Measurements from ENCODE around the gene UBD. TPM values are rescaled to one million over a fixed set of nuclear protein-coding genes. Genes with fewer than 3 reads are reported as not detected.

Gene UBD
- total RNA-seq, 6 experiments from 2014 or later: 2.2 to 189 (median 37.1) TPM

DNA sequence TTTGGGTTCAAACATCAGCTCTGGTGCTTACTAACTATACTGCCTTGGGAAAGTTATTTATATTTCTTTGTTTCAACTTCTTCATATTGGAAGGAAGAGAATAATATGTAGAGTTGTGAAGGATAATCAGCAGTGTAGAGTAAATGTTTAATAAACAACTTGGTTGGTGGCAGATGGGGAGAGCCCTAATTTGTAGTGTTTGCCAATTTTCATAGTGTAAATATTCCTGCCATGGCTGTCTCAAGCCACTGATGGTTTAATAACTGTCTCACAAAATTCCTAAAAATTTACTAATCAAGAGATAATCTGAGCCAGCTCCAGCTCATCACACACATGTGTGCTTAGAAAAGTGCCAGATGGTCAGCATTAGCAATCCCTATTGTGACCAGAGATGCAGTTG, 25.3 kb upstream of the UBD start, which contains the start of gene OR2H2:
Gene OR2H2, plus strand, starts transcription at position 301 of the 400 bp plus-strand sequence. CDS start 2,824 bp downstream, outside the sequence.
- Histone ChIP-seq H3K9me3 (no peaks in the 10 kb centered on the region), H3K36me3 (no peaks in the 10 kb centered on the region), H3K4me3 (no peak within 1 kb of the TSS), H3K4me1 (no peaks in the 10 kb centered on the region), H3K27ac (no peak within 1 kb of the TSS), H3K27me3 (no peaks in the 10 kb centered on the region)
- intact Hi-C loops (cut with DNase I): no loop called here
- DNase-seq (no peak), ATAC-seq (no peak)
- TF ChIP-seq, protein P1, sequence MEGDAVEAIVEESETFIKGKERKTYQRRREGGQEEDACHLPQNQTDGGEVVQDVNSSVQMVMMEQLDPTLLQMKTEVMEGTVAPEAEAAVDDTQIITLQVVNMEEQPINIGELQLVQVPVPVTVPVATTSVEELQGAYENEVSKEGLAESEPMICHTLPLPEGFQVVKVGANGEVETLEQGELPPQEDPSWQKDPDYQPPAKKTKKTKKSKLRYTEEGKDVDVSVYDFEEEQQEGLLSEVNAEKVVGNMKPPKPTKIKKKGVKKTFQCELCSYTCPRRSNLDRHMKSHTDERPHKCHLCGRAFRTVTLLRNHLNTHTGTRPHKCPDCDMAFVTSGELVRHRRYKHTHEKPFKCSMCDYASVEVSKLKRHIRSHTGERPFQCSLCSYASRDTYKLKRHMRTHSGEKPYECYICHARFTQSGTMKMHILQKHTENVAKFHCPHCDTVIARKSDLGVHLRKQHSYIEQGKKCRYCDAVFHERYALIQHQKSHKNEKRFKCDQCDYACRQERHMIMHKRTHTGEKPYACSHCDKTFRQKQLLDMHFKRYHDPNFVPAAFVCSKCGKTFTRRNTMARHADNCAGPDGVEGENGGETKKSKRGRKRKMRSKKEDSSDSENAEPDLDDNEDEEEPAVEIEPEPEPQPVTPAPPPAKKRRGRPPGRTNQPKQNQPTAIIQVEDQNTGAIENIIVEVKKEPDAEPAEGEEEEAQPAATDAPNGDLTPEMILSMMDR (IDR thresholded peaks at IDR 0.05): no peak
- no peak for TF ChIP-seq POLR2A (IDR thresholded peaks at IDR 0.05)

DNA sequence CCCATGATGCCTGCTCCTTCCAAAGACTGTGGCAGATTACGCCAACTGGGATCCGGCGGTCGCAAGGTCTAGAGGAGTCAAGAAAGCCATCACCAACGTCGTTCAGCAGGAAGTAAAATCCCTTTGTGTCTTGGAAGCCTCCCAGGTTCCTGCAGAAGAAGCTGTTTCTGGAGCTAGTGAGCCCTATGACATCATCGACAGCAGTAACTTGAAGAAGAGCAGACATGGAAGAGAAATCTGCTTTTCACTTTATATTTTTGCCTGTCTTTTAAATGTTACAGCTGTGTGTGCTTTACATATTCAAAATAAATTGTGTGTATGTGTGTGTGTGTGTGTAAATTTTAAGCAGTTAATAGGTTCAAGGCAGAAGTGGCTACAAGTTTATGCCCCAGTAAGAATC, 18.0 kb upstream of the UBD start:
- TF ChIP-seq POLR2A (IDR thresholded peaks at IDR 0.05): no peak
- TF ChIP-seq, protein P1 (IDR thresholded peaks at IDR 0.05): no peak
- Histone ChIP-seq H3K9me3 (no peaks in the 10 kb centered on the region), H3K27ac (no peak overlapping the region), H3K4me3 (no peak overlapping the region), H3K4me1 (no peaks in the 10 kb centered on the region), H3K36me3 (no peaks in the 10 kb centered on the region), H3K27me3 (no peaks in the 10 kb centered on the region)
- WGBS (ENCODE audit: insufficient coverage, low coverage, low lambda C conversion rate, missing lambda C conversion rate): 72% methylated on average over 7 of the region's 7 CpGs
- ATAC-seq (no peak), DNase-seq (no peak)
- intact Hi-C loops (cut with DNase I): no loop called here

DNA sequence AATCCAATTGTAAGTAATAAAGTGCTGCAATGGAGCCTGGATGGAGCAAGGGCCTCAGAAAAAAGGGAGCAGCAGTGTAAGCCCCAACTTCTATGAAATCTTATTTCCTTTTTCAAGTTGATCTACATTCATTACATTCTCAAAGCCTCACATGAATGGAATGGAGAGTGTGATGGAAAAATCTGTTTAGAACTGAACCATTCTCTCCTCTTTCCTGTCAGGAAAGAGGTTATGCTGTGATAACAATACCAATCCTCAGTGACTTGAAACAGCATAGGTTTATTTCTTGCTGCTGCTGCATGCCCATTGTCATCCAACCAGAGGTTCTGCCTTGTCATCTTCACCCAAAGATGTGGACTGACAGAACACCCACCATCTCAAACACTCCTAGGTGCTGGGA, 16.5 kb upstream of the UBD start:
- no peak overlapping the region for H3K27ac ChIP-seq
- no peaks in the 10 kb centered on the region for H3K4me1 ChIP-seq
- DNase-seq: no peak
- TF ChIP-seq POLR2A (IDR thresholded peaks at IDR 0.05): no peak
- TF ChIP-seq, protein P1 (IDR thresholded peaks at IDR 0.05): no peak
- no peaks in the 10 kb centered on the region for H3K36me3 ChIP-seq
- H3K27me3 ChIP-seq: no peaks in the 10 kb centered on the region
- no peak for ATAC-seq
- intact Hi-C loops (cut with DNase I): no loop called here
- no peak overlapping the region for H3K4me3 ChIP-seq
- H3K9me3 ChIP-seq: no peaks in the 10 kb centered on the region

DNA sequence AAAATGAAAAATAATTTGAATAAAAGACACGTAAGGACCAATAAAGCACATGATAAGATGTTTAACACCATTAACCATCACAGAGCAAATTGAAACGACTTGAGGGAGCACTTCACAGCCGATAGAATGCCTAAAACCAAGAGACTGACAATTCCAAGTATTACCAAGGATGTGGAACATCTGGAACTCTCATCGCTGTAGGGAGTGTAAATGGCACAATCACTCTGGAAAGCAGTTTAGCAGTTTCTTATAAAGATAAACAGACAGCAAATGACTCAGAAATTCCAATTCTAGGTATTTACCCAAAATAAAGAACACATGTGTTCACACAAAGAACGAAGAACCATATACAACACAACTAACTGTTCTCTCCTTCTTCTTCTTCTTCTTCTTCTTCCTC, 8.5 kb upstream of the UBD start:
- no peak for DNase-seq
- intact Hi-C loops (cut with DNase I): no loop called here
- TF ChIP-seq, protein P1 (IDR thresholded peaks at IDR 0.05): no peak
- no peak for TF ChIP-seq POLR2A (IDR thresholded peaks at IDR 0.05)

DNA sequence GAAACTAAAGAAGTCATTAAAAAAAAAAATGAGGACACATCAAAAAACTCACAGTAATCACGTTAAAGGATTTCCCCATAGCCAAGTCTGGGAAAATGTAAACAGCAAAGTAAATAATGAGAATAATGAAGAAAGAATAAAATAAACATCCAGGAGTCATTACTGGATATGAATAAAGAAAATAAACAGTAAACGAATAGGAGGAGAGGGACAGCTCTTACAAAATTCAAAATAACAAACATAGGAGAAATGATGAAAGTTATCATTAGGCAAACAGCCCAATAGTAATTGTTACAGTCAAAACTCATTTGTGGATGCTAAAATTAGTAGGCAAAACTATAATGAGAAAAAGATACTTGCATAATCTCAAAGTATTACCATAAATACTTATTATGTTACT, 8.0 kb upstream of the UBD start:
- intact Hi-C loops (cut with DNase I): no loop called here
- ATAC-seq (no peak), DNase-seq (no peak)
- TF ChIP-seq, protein P1 (IDR thresholded peaks at IDR 0.05): no peak
- TF ChIP-seq POLR2A (IDR thresholded peaks at IDR 0.05): no peak
- WGBS (ENCODE audit: insufficient coverage, low coverage, low lambda C conversion rate, missing lambda C conversion rate): 52% methylated on average over 2 of the region's 2 CpGs
- H3K9me3 ChIP-seq: no peaks in the 10 kb centered on the region
- H3K4me3 ChIP-seq: no peak overlapping the region
- no peaks in the 10 kb centered on the region for H3K4me1 ChIP-seq
- no peaks in the 10 kb centered on the region for H3K27me3 ChIP-seq
- H3K27ac ChIP-seq: no peak overlapping the region
- H3K36me3 ChIP-seq: no peaks in the 10 kb centered on the region

More for the DNA sequence above, 8.5 kb upstream of the UBD start:
- H3K27ac ChIP-seq: no peak overlapping the region
- H3K27me3 ChIP-seq: no peaks in the 10 kb centered on the region
- H3K4me1 ChIP-seq: no peaks in the 10 kb centered on the region
- WGBS (ENCODE audit: insufficient coverage, low coverage, low lambda C conversion rate, missing lambda C conversion rate): 65% methylated on average over 5 of the region's 5 CpGs
- H3K9me3 ChIP-seq: no peaks in the 10 kb centered on the region
- no peaks in the 10 kb centered on the region for H3K36me3 ChIP-seq
- no peak for ATAC-seq
- H3K4me3 ChIP-seq: no peak overlapping the region
